Glutamatergic neuron (in vitro differentiated cells): ENCODE data around the gene PTPN6. TPM values are rescaled to one million over a fixed set of nuclear protein-coding genes. Genes with fewer than 3 reads are reported as not detected.

Experiments
- DNase-seq: peaks from one replicate; pipeline ENCODE4 v3.0.0; 2022
- H3K27ac Mint-ChIP-seq: one replicate; pipeline ENCODE4 v1.8.0; 2020; ENCODE audit warnings: mild to moderate bottlenecking, mixed read lengths, inconsistent platforms; ENCODE audit not compliant: unreplicated experiment
- H3K27me3 Mint-ChIP-seq: one replicate; pipeline ENCODE4 v1.8.0; 2020; ENCODE audit warnings: mild to moderate bottlenecking, moderate library complexity, mixed read lengths, inconsistent platforms; ENCODE audit not compliant: unreplicated experiment
- H3K36me3 Mint-ChIP-seq: one replicate; pipeline ENCODE4 v1.8.0; 2020; ENCODE audit warnings: mild to moderate bottlenecking, mixed read lengths, inconsistent platforms; ENCODE audit not compliant: unreplicated experiment
- H3K4me1 Mint-ChIP-seq: one replicate; pipeline ENCODE4 v1.8.0; 2020; ENCODE audit warnings: mild to moderate bottlenecking, low read depth, mixed read lengths, inconsistent platforms; ENCODE audit not compliant: unreplicated experiment
- H3K4me3 Mint-ChIP-seq: one replicate; pipeline ENCODE4 v1.8.0; 2020; ENCODE audit warnings: mild to moderate bottlenecking, mixed read lengths, inconsistent platforms; ENCODE audit not compliant: unreplicated experiment
- H3K9me3 Mint-ChIP-seq: one replicate; pipeline ENCODE4 v1.8.0; 2020; ENCODE audit warnings: mild to moderate bottlenecking, moderate library complexity, mixed read lengths, inconsistent platforms; ENCODE audit not compliant: unreplicated experiment
- CTCF ChIP-seq: fragments of 200-600 bp; sonication (generic); IDR thresholded peaks from one replicate; pipeline ENCODE4 v1.5.0; 2021; ENCODE audit not compliant: partially characterized antibody, unreplicated experiment
- total RNA-seq: library from RNA; stranded (reverse); fragmentation: NEBNext Ultra II Directional; extraction: Animal tissue kit (Norgen Biotek cat#: 25700); gene quantifications from one replicate; pipeline ENCODE4 v1.2.1, GENCODE V29; 2021; ENCODE audit not compliant: unreplicated experiment

The PTPN6 gene
- total RNA-seq, 1 donor from 2014 or later = 3.8 TPM

DNA sequence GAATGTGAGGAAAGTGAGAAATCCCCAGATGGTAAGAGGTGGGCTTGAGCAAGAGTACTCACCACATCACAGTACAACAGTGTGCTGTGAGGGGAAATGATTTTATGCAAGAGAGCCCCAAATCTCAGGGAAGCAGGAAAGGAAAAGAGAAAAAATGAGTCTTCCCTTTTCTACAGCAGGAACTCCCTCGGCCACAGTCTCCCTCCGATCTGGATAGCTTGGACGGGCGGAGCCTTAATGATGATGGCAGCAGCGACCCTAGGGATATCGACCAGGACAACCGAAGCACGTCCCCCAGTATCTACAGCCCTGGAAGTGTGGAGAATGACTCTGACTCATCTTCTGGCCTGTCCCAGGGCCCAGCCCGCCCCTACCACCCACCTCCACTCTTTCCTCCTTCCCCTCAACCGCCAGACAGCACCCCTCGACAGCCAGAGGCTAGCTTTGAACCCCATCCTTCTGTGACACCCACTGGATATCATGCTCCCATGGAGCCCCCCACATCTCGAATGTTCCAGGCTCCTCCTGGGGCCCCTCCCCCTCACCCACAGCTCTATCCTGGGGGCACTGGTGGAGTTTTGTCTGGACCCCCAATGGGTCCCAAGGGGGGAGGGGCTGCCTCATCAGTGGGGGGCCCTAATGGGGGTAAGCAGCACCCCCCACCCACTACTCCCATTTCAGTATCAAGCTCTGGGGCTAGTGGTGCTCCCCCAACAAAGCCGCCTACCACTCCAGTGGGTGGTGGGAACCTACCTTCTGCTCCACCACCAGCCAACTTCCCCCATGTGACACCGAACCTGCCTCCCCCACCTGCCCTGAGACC lies 15.6 kb upstream of the PTPN6 start:
- Mint-ChIP-seq H3K27me3 (peaks cover 18% of the 10 kb centered on the region), H3K27ac (peak overlapping the region; percentile 60), H3K9me3 (peaks cover 21% of the 10 kb centered on the region), H3K36me3 (peaks cover 11% of the 10 kb centered on the region), H3K4me1 (peaks cover 6% of the 10 kb centered on the region), H3K4me3 (peak overlapping the region; percentile 8)
- TF ChIP-seq CTCF = no peak
- DNase-seq = no peak

DNA sequence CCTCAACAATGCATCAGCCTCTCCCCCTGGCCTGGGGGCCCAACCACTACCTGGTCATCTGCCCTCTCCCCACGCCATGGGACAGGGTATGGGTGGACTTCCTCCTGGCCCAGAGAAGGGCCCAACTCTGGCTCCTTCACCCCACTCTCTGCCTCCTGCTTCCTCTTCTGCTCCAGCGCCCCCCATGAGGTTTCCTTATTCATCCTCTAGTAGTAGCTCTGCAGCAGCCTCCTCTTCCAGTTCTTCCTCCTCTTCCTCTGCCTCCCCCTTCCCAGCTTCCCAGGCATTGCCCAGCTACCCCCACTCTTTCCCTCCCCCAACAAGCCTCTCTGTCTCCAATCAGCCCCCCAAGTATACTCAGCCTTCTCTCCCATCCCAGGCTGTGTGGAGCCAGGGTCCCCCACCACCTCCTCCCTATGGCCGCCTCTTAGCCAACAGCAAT lies 14.9 kb upstream of the PTPN6 start:
- Mint-ChIP-seq H3K27ac (no peak overlapping the region), H3K36me3 (peaks cover 13% of the 10 kb centered on the region), H3K9me3 (peaks cover 20% of the 10 kb centered on the region), H3K4me3 (peak overlapping the region; percentile 49), H3K27me3 (peaks cover 18% of the 10 kb centered on the region), H3K4me1 (peaks cover 5% of the 10 kb centered on the region)
- TF ChIP-seq CTCF = no peak
- no peak for DNase-seq

- peak overlapping the region; percentile 49 for H3K4me3 Mint-ChIP-seq
- no peak for DNase-seq
- H3K27ac Mint-ChIP-seq = no peak overlapping the region
- H3K4me1 Mint-ChIP-seq = peaks cover 5% of the 10 kb centered on the region
- H3K27me3 Mint-ChIP-seq = peaks cover 18% of the 10 kb centered on the region
- H3K36me3 Mint-ChIP-seq = peaks cover 13% of the 10 kb centered on the region
- no peak for TF ChIP-seq CTCF
- peaks cover 20% of the 10 kb centered on the region for H3K9me3 Mint-ChIP-seq
Observed at GRCh38 chr12:6936636-6937480, 14.3 kb upstream of the PTPN6 start.

DNA sequence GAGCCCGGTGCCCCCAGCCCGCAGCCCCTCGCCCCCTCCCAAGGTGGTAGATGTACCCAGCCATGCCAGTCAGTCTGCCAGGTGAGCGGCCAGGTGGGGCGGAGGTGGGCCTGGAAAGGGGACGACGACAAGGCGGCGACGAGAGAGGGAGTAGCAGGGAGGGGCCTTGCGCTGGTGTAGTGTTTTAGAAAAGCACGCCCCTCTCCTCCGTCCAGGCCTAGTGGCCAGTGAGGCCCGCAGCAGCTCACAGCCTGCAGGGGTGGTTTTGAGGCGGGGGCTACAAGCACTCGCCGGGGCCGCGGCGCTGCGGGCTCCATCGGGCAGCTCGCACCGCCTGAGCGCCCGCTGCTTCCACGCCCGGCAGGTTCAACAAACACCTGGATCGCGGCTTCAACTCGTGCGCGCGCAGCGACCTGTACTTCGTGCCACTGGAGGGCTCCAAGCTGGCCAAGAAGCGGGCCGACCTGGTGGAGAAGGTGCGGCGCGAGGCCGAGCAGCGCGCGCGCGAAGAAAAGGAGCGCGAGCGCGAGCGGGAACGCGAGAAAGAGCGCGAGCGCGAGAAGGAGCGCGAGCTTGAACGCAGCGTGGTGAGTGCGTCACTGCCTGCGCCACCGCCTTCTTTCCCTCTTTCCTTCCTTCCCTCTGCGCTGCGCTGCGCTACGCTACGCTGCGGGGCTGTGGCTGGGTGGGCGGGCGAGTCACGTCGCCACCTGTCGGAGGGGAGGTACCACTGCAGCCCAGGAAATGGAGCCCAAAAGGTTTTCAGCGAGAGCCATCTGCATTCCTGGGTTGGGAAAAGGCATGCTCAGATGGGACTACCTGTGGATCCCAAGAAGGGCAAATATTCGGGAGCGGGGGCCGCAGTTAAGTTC lies 13.4 kb upstream of the PTPN6 start:
- Mint-ChIP-seq H3K36me3 (peaks cover 13% of the 10 kb centered on the region), H3K4me1 (peaks cover 5% of the 10 kb centered on the region), H3K4me3 (peak overlapping the region; percentile 76), H3K9me3 (peaks cover 24% of the 10 kb centered on the region), H3K27me3 (peaks cover 24% of the 10 kb centered on the region), H3K27ac (peak overlapping the region; percentile 75)
- peak; percentile 91 for DNase-seq
- TF ChIP-seq CTCF = peak; percentile 93
